ENCODE data around the gene SLC9A9.

Gene SLC9A9

DNA sequence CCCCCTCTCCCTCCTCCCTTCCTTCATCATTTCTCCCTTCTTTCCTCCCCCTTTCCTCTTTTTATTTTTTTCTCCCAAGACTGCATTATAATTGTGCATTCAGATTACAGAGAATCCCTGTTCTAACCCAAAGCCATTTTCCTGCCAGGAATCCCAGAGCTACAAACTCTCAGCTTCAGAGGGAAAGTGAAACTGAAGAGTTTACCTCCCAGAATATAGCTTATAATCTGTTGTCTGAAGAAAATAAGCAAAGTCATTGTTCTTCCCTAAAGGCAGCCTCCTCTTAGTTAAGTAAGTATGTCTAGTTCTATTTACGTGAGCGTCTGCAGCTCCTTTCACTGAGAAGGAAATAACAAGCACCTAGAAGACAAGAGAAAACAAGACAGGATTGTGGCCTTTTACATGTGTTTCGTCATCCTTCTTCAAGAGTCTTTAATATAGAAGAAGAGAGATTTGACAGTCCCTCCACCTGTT, 631.5 kb downstream of the SLC9A9 start:
- DNase-seq (ENCODE audit: low read depth in 1 of 2, low spot score in 1 of 2): no peak
- H3K27me3 ChIP-seq (ENCODE audit: insufficient read depth, poor library complexity, severe bottlenecking): no peaks in the 10 kb centered on the region
- H3K27ac ChIP-seq (replicated peaks): no peak overlapping the region
- TF ChIP-seq SPI1 (IDR thresholded peaks at IDR 0.05; ENCODE audit: borderline replicate concordance, low read depth) (no peak), CTCF (IDR thresholded peaks at IDR 0.05; ENCODE audit: insufficient read depth, low read length) (no peak), POLR2AphosphoS5 (IDR thresholded peaks at IDR 0.05; ENCODE audit: low read depth) (no peak), GABPA (IDR thresholded peaks at IDR 0.05; ENCODE audit: low read depth) (no peak), REST (IDR thresholded peaks at IDR 0.05; ENCODE audit: insufficient replicate concordance, low read depth) (no peak)
- H3K4me3 ChIP-seq (replicated peaks; ENCODE audit: insufficient read depth, low read length): no peak overlapping the region

Measured in HL-60 (cell line).